NCI-H1436 treated with DMSO at 0.1 percent for 48 hours (cell line): Measurements from ENCODE around the gene IQSEC1.

Source experiments
- DNase-seq: peaks from one replicate; lab custom pipeline; 2025; lab: John Stamatoyannopoulos, UW

Gene IQSEC1

GRCh38 chr3:13002398-13003124 lies 70.7 kb downstream of the IQSEC1 start:
- no peak for DNase-seq

- no peak for DNase-seq
Observed at GRCh38 chr3:12999147-13000140, 73.8 kb downstream of the IQSEC1 start.

GRCh38 chr3:12998648-12999047 lies 74.6 kb downstream of the IQSEC1 start:
- DNase-seq = no peak

- no peak for DNase-seq
Observed at GRCh38 chr3:12997387-12997786, 75.8 kb downstream of the IQSEC1 start.

GRCh38 chr3:12996181-12996506 lies 77.1 kb downstream of the IQSEC1 start:
- no peak for DNase-seq

- no peak for DNase-seq
Observed at GRCh38 chr3:12995389-12996180, 77.6 kb downstream of the IQSEC1 start.

- DNase-seq = no peak
Observed at GRCh38 chr3:12994607-12995388, 78.4 kb downstream of the IQSEC1 start.

GRCh38 chr3:12994357-12994606 lies 78.9 kb downstream of the IQSEC1 start:
- DNase-seq = no peak

- no peak for DNase-seq
Observed at GRCh38 chr3:12993517-12994356, 79.5 kb downstream of the IQSEC1 start.

GRCh38 chr3:12992629-12993516 lies 80.4 kb downstream of the IQSEC1 start:
- DNase-seq = no peak

- DNase-seq = no peak
Observed at GRCh38 chr3:12991861-12992281, 81.4 kb downstream of the IQSEC1 start.

- no peak for DNase-seq
Observed at GRCh38 chr3:12991481-12991837, 81.8 kb downstream of the IQSEC1 start.

- no peak for DNase-seq
Observed at GRCh38 chr3:12990781-12991480, 82.3 kb downstream of the IQSEC1 start.

GRCh38 chr3:12990306-12990705 lies 82.9 kb downstream of the IQSEC1 start:
- DNase-seq = no peak

- DNase-seq = no peak
Observed at GRCh38 chr3:12988728-12989454, 84.3 kb downstream of the IQSEC1 start.

GRCh38 chr3:12987602-12988001 lies 85.6 kb downstream of the IQSEC1 start:
- DNase-seq = no peak

GRCh38 chr3:12986986-12987385 lies 86.2 kb downstream of the IQSEC1 start:
- no peak for DNase-seq

GRCh38 chr3:12986521-12986920 lies 86.7 kb downstream of the IQSEC1 start:
- no peak for DNase-seq

- DNase-seq = no peak
Observed at GRCh38 chr3:12986031-12986430, 87.2 kb downstream of the IQSEC1 start.
